IPS-20b (cell line): ENCODE data around the gene SSBP3.
"Not testable (repeated sequence)": the region's sequence is repeated elsewhere in the genome, so short reads cannot be mapped to it uniquely, and the experiment has no call there.

Experiments
- H3K27ac ChIP-seq: one replicate; pipeline ENCODE4 v1.5.1; 2013; ENCODE audit warnings: low read length
- H3K27me3 ChIP-seq: 2 replicates; pipeline ENCODE4 v1.6.1; 2013; ENCODE audit warnings: mild to moderate bottlenecking, low read length, inconsistent platforms; ENCODE audit not compliant: insufficient read depth
- H3K36me3 ChIP-seq: 2 replicates; pipeline ENCODE4 v1.6.1; 2013; ENCODE audit warnings: low read depth, mild to moderate bottlenecking, inconsistent platforms, low read length, moderate library complexity; ENCODE audit not compliant: insufficient read depth
- H3K4me1 ChIP-seq: 2 replicates; pipeline ENCODE4 v1.6.1; 2013; ENCODE audit warnings: mild to moderate bottlenecking, control low read depth, inconsistent platforms, low read length, moderate library complexity; ENCODE audit not compliant: insufficient read depth
- H3K4me3 ChIP-seq: 2 replicates; pipeline ENCODE4 v1.5.1; 2013; ENCODE audit warnings: mild to moderate bottlenecking, low read length, inconsistent platforms
- H3K9ac ChIP-seq: 2 replicates; pipeline ENCODE4 v1.6.1; 2013; ENCODE audit warnings: low read depth, mild to moderate bottlenecking, inconsistent platforms, low read length, moderate library complexity
- H3K9me3 ChIP-seq: 2 replicates; pipeline ENCODE4 v1.6.1; 2013; ENCODE audit warnings: mild to moderate bottlenecking, low read depth, low read length, inconsistent platforms; ENCODE audit not compliant: insufficient read depth

SSBP3 gene

GRCh38 chr1:54390655-54391054 lies 15.5 kb downstream of the SSBP3 start:
- Histone ChIP-seq H3K27me3 (no peaks in the 10 kb centered on the region), H3K27ac (no peak overlapping the region), H3K4me1 (peaks cover 1% of the 10 kb centered on the region; the same call in 1 of the 2 replicates), H3K9ac (no peak overlapping the region), H3K4me3 (no peak overlapping the region), H3K36me3 (peaks cover 90% of the 10 kb centered on the region), H3K9me3 (no peaks in the 10 kb centered on the region)

- not testable (repeated sequence) for H3K27ac ChIP-seq, H3K9ac ChIP-seq, H3K27me3 ChIP-seq, H3K9me3 ChIP-seq, H3K4me3 ChIP-seq, H3K4me1 ChIP-seq
- H3K36me3 ChIP-seq: peaks cover 93% of the 10 kb centered on the region
Observed at GRCh38 chr1:54389608-54390007, 16.6 kb downstream of the SSBP3 start.

- Histone ChIP-seq H3K9ac (no peak overlapping the region), H3K36me3 (peaks cover 79% of the 10 kb centered on the region), H3K27me3 (no peaks in the 10 kb centered on the region), H3K4me1 (peaks cover 4% of the 10 kb centered on the region), H3K27ac (no peak overlapping the region), H3K4me3 (no peak overlapping the region), H3K9me3 (no peaks in the 10 kb centered on the region)
Observed at GRCh38 chr1:54387419-54387818, 18.8 kb downstream of the SSBP3 start.

DNA sequence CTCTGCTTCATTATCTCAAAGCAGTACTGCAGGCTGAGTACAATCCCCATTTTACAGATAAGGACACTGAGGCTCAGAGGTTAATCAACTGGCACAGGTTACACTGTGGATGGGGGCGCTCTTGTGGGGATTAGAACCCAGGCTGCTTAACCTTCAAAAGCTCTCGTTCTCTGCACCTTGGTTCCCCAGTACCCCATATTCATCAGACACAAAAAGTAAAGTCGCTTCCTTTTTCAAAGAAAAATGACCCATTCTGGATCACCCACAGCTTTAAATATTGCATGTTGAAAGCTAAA lies 20.5 kb downstream of the SSBP3 start:
- Histone ChIP-seq H3K4me3 (no peak overlapping the region), H3K9me3 (no peaks in the 10 kb centered on the region), H3K36me3 (peaks cover 74% of the 10 kb centered on the region), H3K27ac (no peak overlapping the region), H3K27me3 (no peaks in the 10 kb centered on the region), H3K4me1 (peaks cover 6% of the 10 kb centered on the region), H3K9ac (no peak overlapping the region)

DNA sequence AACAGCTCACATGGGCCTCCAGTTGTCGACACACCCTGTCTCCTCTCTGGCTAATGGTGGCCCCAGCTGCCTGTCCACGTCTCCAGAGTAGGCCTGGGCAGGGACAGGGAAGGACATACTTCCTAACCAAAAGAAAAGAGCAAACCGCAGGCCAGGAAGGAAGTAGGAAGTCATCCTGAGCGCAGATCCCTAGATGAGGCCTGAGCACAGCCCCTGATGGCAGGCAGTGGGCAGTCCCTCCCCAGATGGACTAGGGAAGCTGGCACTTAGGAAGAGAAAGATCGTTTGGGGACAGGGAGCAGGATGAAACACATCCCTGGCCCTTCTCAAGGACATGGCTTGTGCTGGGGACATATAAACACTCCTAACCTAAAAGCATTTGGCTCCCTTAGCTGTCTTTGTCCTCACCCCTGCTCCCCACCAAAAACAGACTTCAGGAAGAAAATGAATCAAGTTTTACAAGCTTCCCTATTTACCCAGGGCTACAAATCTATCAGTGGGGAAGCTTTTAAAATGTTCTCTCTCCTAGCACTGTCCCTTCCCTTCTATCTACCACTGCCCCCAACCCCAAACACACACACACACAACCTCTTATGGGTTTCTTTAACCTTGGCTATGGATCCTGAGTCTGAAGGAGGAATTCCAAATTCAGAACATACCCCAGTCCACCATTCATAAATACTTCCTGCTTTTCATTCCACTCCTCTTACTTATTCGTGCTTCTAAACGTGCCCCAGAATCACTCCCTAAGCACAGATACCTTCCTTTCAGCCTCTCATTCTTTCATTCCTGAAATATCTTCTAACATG lies 21.1 kb downstream of the SSBP3 start:
- Histone ChIP-seq H3K27me3 (no peaks in the 10 kb centered on the region), H3K9me3 (no peaks in the 10 kb centered on the region), H3K27ac (no peak overlapping the region), H3K4me1 (peaks cover 11% of the 10 kb centered on the region), H3K4me3 (no peak overlapping the region), H3K36me3 (peaks cover 71% of the 10 kb centered on the region), H3K9ac (no peak overlapping the region)

DNA sequence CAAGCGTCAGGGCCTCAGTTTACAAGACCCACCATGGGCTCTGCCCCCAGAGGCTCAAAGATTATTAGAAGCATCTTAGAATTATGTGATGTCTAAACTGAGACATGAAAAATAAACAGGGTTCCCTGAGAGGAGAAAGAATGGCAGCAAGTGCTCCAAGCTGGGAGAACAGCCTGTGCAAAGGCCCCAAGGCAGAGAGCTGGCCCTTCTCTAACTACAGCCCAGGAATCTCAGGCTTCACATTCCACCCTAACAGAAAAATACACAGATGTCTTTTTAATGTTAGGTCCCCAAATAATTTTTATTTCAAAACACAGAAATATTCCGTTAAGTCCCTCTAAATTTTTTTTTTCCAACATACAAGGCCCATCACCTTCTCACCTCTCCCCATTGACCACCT lies 21.7 kb downstream of the SSBP3 start:
- peaks cover 17% of the 10 kb centered on the region for H3K4me1 ChIP-seq
- H3K4me3 ChIP-seq: no peak overlapping the region
- no peaks in the 10 kb centered on the region for H3K27me3 ChIP-seq
- no peak overlapping the region for H3K27ac ChIP-seq
- no peaks in the 10 kb centered on the region for H3K9me3 ChIP-seq
- H3K9ac ChIP-seq: no peak overlapping the region
- H3K36me3 ChIP-seq: peaks cover 67% of the 10 kb centered on the region

DNA sequence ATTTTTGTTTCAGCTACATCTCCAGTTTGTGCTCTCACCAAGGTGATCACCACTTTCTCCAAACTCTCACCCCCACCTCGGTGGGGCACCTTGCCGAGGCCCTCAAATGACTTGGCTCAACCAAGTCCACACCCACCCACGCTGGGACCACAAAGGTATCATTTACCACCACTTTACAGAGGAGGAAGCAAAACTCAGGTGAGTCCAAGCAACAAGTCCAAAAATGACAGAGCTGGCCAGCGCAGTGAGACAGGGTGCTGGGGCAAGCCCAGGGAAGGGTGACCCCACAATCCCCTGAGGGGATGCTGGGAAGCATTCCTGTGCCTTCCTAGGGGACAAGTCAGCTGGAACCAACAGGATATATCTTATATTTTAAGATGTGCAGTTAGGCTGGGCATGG lies 24.7 kb downstream of the SSBP3 start:
- Histone ChIP-seq H3K4me1 (peaks cover 46% of the 10 kb centered on the region), H3K9me3 (no peaks in the 10 kb centered on the region), H3K27ac (no peak overlapping the region), H3K4me3 (no peak overlapping the region), H3K9ac (no peak overlapping the region), H3K27me3 (no peaks in the 10 kb centered on the region), H3K36me3 (peaks cover 39% of the 10 kb centered on the region)

GRCh38 chr1:54380290-54380882 lies 25.8 kb downstream of the SSBP3 start:
- peak overlapping the region; percentile 27 for H3K27ac ChIP-seq
- peaks cover 53% of the 10 kb centered on the region for H3K4me1 ChIP-seq
- peak overlapping the region; percentile 46; the same call in 1 of the 2 replicates for H3K9ac ChIP-seq
- H3K4me3 ChIP-seq: no peak overlapping the region
- H3K27me3 ChIP-seq: no peaks in the 10 kb centered on the region
- H3K36me3 ChIP-seq: peaks cover 29% of the 10 kb centered on the region
- no peaks in the 10 kb centered on the region for H3K9me3 ChIP-seq

GRCh38 chr1:54379555-54380289 lies 26.5 kb downstream of the SSBP3 start:
- Histone ChIP-seq H3K36me3 (peaks cover 27% of the 10 kb centered on the region), H3K9me3 (no peaks in the 10 kb centered on the region), H3K4me1 (peaks cover 59% of the 10 kb centered on the region), H3K27ac (peak overlapping the region; percentile 79), H3K27me3 (no peaks in the 10 kb centered on the region), H3K9ac (peak overlapping the region; percentile 86; the same call in 1 of the 2 replicates), H3K4me3 (no peak overlapping the region)

DNA sequence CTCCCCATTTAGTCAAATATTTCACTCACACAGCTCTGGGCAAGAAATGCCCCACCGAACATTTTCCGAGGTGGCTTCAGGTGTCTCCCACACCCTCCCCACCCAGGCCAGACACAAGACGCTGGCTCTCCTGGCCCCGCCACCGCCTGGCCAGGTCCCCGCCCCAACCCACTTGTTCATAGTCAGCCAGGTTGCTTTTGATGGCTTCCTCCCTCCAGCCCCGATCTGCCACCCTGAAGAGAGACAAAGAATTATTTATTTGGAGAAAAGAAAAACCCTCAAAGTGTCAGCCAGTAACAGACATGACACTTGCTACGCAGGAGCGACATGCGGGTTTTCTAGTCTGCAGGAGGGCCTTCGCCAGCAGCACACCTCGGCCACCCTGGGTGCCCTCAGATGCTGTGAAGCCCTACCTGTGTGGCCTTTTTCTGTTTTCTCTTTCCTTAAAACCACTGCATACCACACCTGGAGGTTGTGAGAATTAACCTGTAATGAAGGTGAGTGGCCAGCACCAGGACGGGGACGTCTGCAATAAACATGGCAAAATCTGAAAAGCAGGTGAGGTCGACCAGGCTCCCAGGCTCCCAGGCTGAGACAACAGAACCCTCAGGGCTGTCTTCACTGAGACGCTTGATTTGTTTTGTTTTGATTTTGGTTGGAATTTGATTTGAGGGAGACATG lies 27.2 kb downstream of the SSBP3 start:
- Histone ChIP-seq H3K36me3 (peaks cover 21% of the 10 kb centered on the region), H3K9ac (peak overlapping the region; percentile 86; the same call in 1 of the 2 replicates), H3K9me3 (no peaks in the 10 kb centered on the region), H3K4me3 (peak overlapping the region; percentile 32; the same call in 1 of the 2 replicates), H3K27me3 (no peaks in the 10 kb centered on the region), H3K4me1 (peaks cover 66% of the 10 kb centered on the region), H3K27ac (peak overlapping the region; percentile 79)

DNA sequence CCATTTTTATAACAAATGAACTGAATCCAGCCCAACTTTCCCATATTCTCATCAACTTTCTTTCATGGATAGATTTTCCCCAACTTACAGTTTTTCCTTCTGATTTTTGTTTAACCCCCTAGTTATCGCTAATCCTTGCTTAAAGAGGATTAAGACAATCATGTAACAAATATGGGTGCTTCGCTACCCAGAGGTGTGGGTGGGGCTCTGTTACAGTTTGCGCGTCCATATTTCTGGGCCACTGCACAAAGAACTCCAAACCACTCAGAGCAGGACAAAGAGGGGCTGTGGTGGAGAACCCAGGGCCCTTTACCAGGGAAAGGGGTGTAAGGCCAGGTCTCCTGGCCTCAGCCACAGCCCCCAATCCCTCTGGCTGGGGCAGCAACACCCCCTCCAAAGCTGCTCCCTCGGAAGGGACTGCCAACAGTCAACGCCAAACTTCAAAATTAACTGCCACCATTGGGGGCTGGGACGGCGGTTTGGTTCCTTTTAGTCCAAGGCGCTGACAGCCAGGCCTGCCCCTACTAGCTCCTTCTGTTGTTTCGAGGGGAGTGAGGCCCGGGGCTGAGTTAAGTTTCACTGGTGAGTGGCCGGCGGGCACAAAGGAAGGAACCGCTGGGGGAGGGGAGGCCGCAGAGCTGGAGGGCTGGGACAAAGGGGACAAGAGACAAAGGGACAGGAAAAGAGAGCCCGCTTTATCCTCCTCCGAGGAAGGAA lies 27.9 kb downstream of the SSBP3 start:
- Histone ChIP-seq H3K4me1 (peaks cover 69% of the 10 kb centered on the region), H3K27ac (peak overlapping the region; percentile 79), H3K27me3 (no peaks in the 10 kb centered on the region), H3K9ac (peak overlapping the region; percentile 86), H3K9me3 (no peaks in the 10 kb centered on the region), H3K36me3 (peaks cover 21% of the 10 kb centered on the region), H3K4me3 (peak overlapping the region; percentile 32; the same call in 1 of the 2 replicates)
